Neuronal stem cell (in vitro differentiated cells): ENCODE results near the gene LMO1.

Experiments
- DNase-seq: peaks from one replicate; pipeline ENCODE4 v3.0.0-alpha.2; 2013; ENCODE audit warnings: low spot score
- H2AFZ ChIP-seq: one replicate; pipeline ENCODE4 v1.6.1; 2013; ENCODE audit warnings: mild to moderate bottlenecking, low read length, inconsistent platforms
- H2AK5ac ChIP-seq: 2 replicates; pipeline ENCODE4 v1.6.1; 2013; ENCODE audit warnings: low read depth, mild to moderate bottlenecking, inconsistent platforms, low read length, moderate library complexity, mixed read lengths
- H2BK120ac ChIP-seq: 2 replicates; pipeline ENCODE4 v1.6.1; 2013; ENCODE audit warnings: low read depth, mild to moderate bottlenecking, inconsistent platforms, low read length, moderate library complexity, mixed read lengths
- H2BK12ac ChIP-seq: one replicate; pipeline ENCODE4 v1.6.1; 2013; ENCODE audit warnings: low read length, inconsistent platforms
- H2BK15ac ChIP-seq: 2 replicates; pipeline ENCODE4 v1.6.1; 2013; ENCODE audit warnings: mild to moderate bottlenecking, low read length, inconsistent platforms, mixed read lengths
- H2BK5ac ChIP-seq: one replicate; pipeline ENCODE4 v1.6.1; 2013; ENCODE audit warnings: inconsistent platforms, mild to moderate bottlenecking, low read length, moderate library complexity
- H3K14ac ChIP-seq: one replicate; pipeline ENCODE4 v1.6.1; 2013; ENCODE audit warnings: low read length, inconsistent platforms
- H3K18ac ChIP-seq: 2 replicates; pipeline ENCODE4 v1.6.1; 2013; ENCODE audit warnings: low read length, inconsistent platforms
- H3K23ac ChIP-seq: 2 replicates; pipeline ENCODE4 v1.6.1; 2013; ENCODE audit warnings: low read depth, mild to moderate bottlenecking, mixed read lengths, low read length, inconsistent platforms; ENCODE audit not compliant: poor library complexity
- H3K27ac ChIP-seq: replicated peaks from 3 replicates; pipeline ENCODE4 v1.5.1; 2013; ENCODE audit warnings: low read length, inconsistent platforms
- H3K27me3 ChIP-seq, 3 experiments: 2 replicates each; pipeline ENCODE4 v1.6.1; 2013; ENCODE audit warnings: low read length in 3 of 3, mild to moderate bottlenecking in 2 of 3, inconsistent platforms in 1 of 3, low read depth in 1 of 3, mixed read lengths in 1 of 3, moderate library complexity in 1 of 3; ENCODE audit not compliant: control insufficient read depth in 3 of 3, insufficient read depth in 3 of 3
- H3K36me3 ChIP-seq, 2 donors: replicated peaks in 1 of 2; 2 replicates each; pipeline ENCODE4 v1.6.1; 2013; ENCODE audit warnings: low read length in 2 of 2; ENCODE audit not compliant: control insufficient read depth in 2 of 2, insufficient read depth in 2 of 2
- H3K4ac ChIP-seq: 2 replicates; pipeline ENCODE4 v1.6.1; 2013; ENCODE audit warnings: inconsistent platforms, mild to moderate bottlenecking, low read length, moderate library complexity
- H3K4me1 ChIP-seq, 2 donors: 1 replicate in 1 of 2; 2 replicates in 1 of 2; pipeline ENCODE4 v1.6.1; 2013; ENCODE audit warnings: low read length in 2 of 2, low read depth in 1 of 2; ENCODE audit not compliant: control insufficient read depth in 2 of 2, insufficient read depth in 1 of 2
- H3K4me2 ChIP-seq: one replicate; pipeline ENCODE4 v1.6.1; 2013; ENCODE audit warnings: mild to moderate bottlenecking, low read length, inconsistent platforms; ENCODE audit not compliant: insufficient read depth, poor library complexity, severe bottlenecking
- H3K4me3 ChIP-seq, 2 donors: 2 replicates each; pipeline ENCODE4 v1.5.1; 2013; ENCODE audit warnings: low read length in 2 of 2, mild to moderate bottlenecking in 2 of 2, inconsistent platforms in 1 of 2, moderate library complexity in 1 of 2
- H3K79me1 ChIP-seq: one replicate; pipeline ENCODE4 v1.6.1; 2013; ENCODE audit warnings: low read depth, mild to moderate bottlenecking, inconsistent platforms, low read length, moderate library complexity
- H3K9ac ChIP-seq: one replicate; pipeline ENCODE4 v1.6.1; 2013; ENCODE audit warnings: mild to moderate bottlenecking, low read depth, low read length, inconsistent platforms; ENCODE audit not compliant: poor library complexity
- H3K9me3 ChIP-seq, 2 donors: replicated peaks in 1 of 2; 2 replicates each; pipeline versions ENCODE3 to v1.6.1; 2013; ENCODE audit warnings: low read length in 2 of 2, mild to moderate bottlenecking in 2 of 2, inconsistent platforms in 1 of 2, low read depth in 1 of 2, mixed read lengths in 1 of 2, moderate library complexity in 1 of 2; ENCODE audit not compliant: control insufficient read depth in 2 of 2, insufficient read depth in 1 of 2
- H4K8ac ChIP-seq: one replicate; pipeline ENCODE4 v1.6.1; 2013; ENCODE audit warnings: low read depth, mild to moderate bottlenecking, inconsistent platforms, low read length, moderate library complexity
- H4K91ac ChIP-seq: one replicate; pipeline ENCODE4 v1.6.1; 2013; ENCODE audit warnings: low read length, low read depth, mild to moderate bottlenecking, inconsistent platforms; ENCODE audit not compliant: poor library complexity
- WGBS, 2 donors: extraction: QIAGEN DNeasy Blood & Tissue Kit; methylation state at CpG; one replicate each; pipeline ENCODE4 v1.1.7; 2013; ENCODE audit warnings: missing lambda C conversion rate in 2 of 2, mixed read lengths in 1 of 2; ENCODE audit not compliant: insufficient read length in 2 of 2, insufficient replicate concordance in 1 of 2; ENCODE audit errors: extremely low coverage in 2 of 2; 5-methylcytosine and 5-hydroxymethylcytosine counted together

Gene LMO1

DNA sequence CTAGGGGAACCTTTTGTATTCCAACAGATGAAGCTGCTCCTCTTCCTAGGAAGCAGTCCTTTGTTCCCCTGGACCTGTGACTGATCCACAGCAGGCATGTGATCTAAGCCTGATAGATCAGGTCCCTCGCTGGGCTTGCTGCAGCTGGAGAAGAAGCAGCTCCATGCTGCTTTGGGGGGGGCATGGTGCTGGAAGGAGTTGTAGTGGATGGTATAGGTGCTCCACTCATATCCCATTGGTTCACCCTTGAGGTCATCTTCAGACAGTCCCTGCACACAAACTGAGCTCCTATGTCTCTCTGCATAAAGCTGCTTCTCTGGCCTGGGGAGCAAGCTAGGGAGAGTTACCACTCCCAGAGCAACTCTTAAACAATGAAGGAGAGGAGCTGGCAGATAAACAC lies 85.4 kb downstream of the LMO1 start:
- no peak overlapping the region for H3K23ac ChIP-seq
- H3K4me1 ChIP-seq = peaks cover 0 to 3% of the 10 kb centered on the region in 2 donors
- no peaks in the 10 kb centered on the region for H3K9me3 ChIP-seq
- peak overlapping the region; percentile 11 for H2BK12ac ChIP-seq
- H2BK5ac ChIP-seq = no peak overlapping the region
- no peak overlapping the region for H3K4me3 ChIP-seq
- no peak overlapping the region for H2BK15ac ChIP-seq
- H3K27me3 ChIP-seq = peaks cover 0 to 48% (median 0%) of the 10 kb centered on the region in 3 experiments
- no peak overlapping the region for H4K91ac ChIP-seq
- H3K18ac ChIP-seq = no peak overlapping the region
- no peaks in the 10 kb centered on the region for H3K79me1 ChIP-seq
- H2AK5ac ChIP-seq = no peak overlapping the region
- no peak overlapping the region for H3K9ac ChIP-seq
- no peak overlapping the region for H3K27ac ChIP-seq
- H3K14ac ChIP-seq = no peak overlapping the region
- no peak overlapping the region for H2AFZ ChIP-seq
- DNase-seq = no peak
- H3K36me3 ChIP-seq = no peaks in the 10 kb centered on the region
- H3K4me2 ChIP-seq = no peak overlapping the region
- no CpG with 5 or more reads among the region's 1 CpG for WGBS, 2 donors
- no peak overlapping the region for H4K8ac ChIP-seq
- no peak overlapping the region for H3K4ac ChIP-seq
- H2BK120ac ChIP-seq = no peak overlapping the region

DNA sequence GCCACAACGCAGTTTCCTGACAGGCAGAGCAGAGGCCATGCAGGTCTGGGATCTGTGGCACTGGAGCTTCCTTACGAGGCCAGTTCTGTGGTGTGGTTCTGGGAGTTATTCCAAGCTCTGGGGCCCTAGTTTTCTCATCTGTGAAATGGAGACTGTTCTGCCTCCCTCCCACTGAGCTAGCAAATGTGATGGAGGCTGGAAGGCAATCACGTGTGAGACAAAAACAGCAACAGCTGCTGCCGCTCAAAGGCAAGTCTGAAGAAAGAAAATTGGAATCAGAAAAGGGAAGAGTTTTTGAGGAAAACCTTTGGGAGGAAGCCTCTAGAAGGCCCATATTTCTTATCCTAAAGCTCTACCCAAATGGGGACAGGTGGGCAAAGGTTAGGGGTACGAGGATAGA lies 86.5 kb downstream of the LMO1 start:
- Histone ChIP-seq H2AK5ac (no peak overlapping the region), H4K8ac (no peak overlapping the region), H2BK12ac (no peak overlapping the region), H3K14ac (no peak overlapping the region), H3K9ac (no peak overlapping the region), H3K79me1 (no peaks in the 10 kb centered on the region), H3K23ac (no peak overlapping the region), H2AFZ (no peak overlapping the region), H3K4me3 (no peak overlapping the region), H3K36me3 (no peaks in the 10 kb centered on the region), H3K4me2 (no peak overlapping the region), H3K27me3 (peaks cover 0 to 52% (median 0%) of the 10 kb centered on the region in 3 experiments), H2BK15ac (no peak overlapping the region), H3K4ac (no peak overlapping the region), H2BK120ac (no peak overlapping the region), H3K9me3 (no peaks in the 10 kb centered on the region), H2BK5ac (no peak overlapping the region), H3K18ac (no peak overlapping the region), H3K4me1 (peaks cover 0 to 3% of the 10 kb centered on the region in 2 donors), H4K91ac (no peak overlapping the region), H3K27ac (no peak overlapping the region)
- DNase-seq = no peak
- no CpG with 5 or more reads among the region's 5 CpGs for WGBS, 2 donors
